GM12801 (cell line): ENCODE measurements around the gene C20orf144.

Experiments
- TF ChIP-seq, protein P1 (sequence below): IDR thresholded peaks from one replicate; pipeline ENCODE4 v1.5.1; 2011; ENCODE audit warnings: control low read depth; ENCODE audit not compliant: insufficient read length; ENCODE audit errors: extremely low read depth

Gene C20orf144

GRCh38 chr20:33645396-33645795 lies 16.7 kb upstream of the C20orf144 start:
- TF ChIP-seq, protein P1, sequence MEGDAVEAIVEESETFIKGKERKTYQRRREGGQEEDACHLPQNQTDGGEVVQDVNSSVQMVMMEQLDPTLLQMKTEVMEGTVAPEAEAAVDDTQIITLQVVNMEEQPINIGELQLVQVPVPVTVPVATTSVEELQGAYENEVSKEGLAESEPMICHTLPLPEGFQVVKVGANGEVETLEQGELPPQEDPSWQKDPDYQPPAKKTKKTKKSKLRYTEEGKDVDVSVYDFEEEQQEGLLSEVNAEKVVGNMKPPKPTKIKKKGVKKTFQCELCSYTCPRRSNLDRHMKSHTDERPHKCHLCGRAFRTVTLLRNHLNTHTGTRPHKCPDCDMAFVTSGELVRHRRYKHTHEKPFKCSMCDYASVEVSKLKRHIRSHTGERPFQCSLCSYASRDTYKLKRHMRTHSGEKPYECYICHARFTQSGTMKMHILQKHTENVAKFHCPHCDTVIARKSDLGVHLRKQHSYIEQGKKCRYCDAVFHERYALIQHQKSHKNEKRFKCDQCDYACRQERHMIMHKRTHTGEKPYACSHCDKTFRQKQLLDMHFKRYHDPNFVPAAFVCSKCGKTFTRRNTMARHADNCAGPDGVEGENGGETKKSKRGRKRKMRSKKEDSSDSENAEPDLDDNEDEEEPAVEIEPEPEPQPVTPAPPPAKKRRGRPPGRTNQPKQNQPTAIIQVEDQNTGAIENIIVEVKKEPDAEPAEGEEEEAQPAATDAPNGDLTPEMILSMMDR: no peak

- TF ChIP-seq, protein P1: no peak
These were observed 15.9 kb upstream of the C20orf144 start for GRCh38 chr20:33646191-33646590.

GRCh38 chr20:33647603-33648395 lies 14.3 kb upstream of the C20orf144 start:
- TF ChIP-seq, protein P1: no peak

GRCh38 chr20:33648396-33649004 lies 13.6 kb upstream of the C20orf144 start:
- TF ChIP-seq, protein P1: no peak

DNA sequence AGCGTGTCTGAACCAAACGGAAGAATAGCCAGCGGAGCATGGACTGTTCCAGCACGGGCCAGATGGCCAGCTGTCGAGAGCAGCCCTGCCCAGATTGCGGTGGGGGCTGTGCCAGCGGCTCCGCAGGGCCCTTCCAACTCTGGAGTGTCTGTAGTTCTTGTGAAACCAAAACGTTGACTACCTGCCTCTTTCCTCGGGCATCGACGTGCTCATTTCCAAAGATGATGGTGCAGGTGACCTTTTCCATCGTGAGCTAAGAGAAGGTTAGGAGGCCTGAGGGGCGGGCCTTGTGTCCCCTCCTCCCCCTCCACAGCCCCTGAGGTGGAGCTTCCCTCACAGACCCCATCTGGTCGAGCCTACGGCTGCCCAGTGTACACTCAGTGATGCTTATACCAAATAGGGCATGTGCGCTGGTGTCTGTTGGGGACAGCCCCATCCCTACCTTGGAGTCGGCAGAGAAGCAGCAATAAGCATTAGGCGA lies 12.9 kb upstream of the C20orf144 start:
- TF ChIP-seq, protein P1: no peak

- TF ChIP-seq, protein P1: no peak
These were observed 11.9 kb upstream of the C20orf144 start for GRCh38 chr20:33650111-33650752.
